Measurements from ENCODE around the gene DYNC1I2.
"Not testable (repeated sequence)": the region's sequence is repeated elsewhere in the genome, so short reads cannot be mapped to it uniquely, and the experiment has no call there.

DYNC1I2 gene

GRCh38 chr2:171747371-171747770, 60.1 kb downstream of the DYNC1I2 start:
- no peak for TF ChIP-seq FOXP2 (optimal IDR thresholded peaks at IDR 0.05; ENCODE audit: control extremely low read depth, extremely low read length, insufficient read depth)
- no peak for TF ChIP-seq EZH2 (IDR thresholded peaks at IDR 0.05)
- no peak for TF ChIP-seq POLR2AphosphoS5 (IDR thresholded peaks at IDR 0.05; ENCODE audit: borderline replicate concordance, low read depth, low read length)
- H3K4me3 ChIP-seq: no peak overlapping the region
- H3K36me3 ChIP-seq (ENCODE audit: insufficient read depth, low read length): peaks cover 68% of the 10 kb centered on the region
- no peaks in the 10 kb centered on the region for H3K9me3 ChIP-seq (ENCODE audit: low read depth, low read length)
- H3K9ac ChIP-seq (ENCODE audit: insufficient read length): no peak overlapping the region
- DNase-seq (ENCODE audit: low read depth, low spot score): no peak
- no peak overlapping the region for H3K27ac ChIP-seq

- H3K4me3 ChIP-seq: no peak overlapping the region
- H3K27ac ChIP-seq: no peak overlapping the region
- peaks cover 29% of the 10 kb centered on the region for H3K36me3 ChIP-seq (ENCODE audit: insufficient read depth, low read length)
- DNase-seq (ENCODE audit: low read depth, low spot score): no peak
- TF ChIP-seq FOXP2 (optimal IDR thresholded peaks at IDR 0.05; ENCODE audit: control extremely low read depth, extremely low read length, insufficient read depth): no peak
- TF ChIP-seq POLR2AphosphoS5 (IDR thresholded peaks at IDR 0.05; ENCODE audit: borderline replicate concordance, low read depth, low read length): no peak
- TF ChIP-seq EZH2 (IDR thresholded peaks at IDR 0.05): no peak
- no peak overlapping the region for H3K9ac ChIP-seq (ENCODE audit: insufficient read length)
- H3K9me3 ChIP-seq (ENCODE audit: low read depth, low read length): no peaks in the 10 kb centered on the region
Observed at GRCh38 chr2:171754254-171754939, 67.1 kb downstream of the DYNC1I2 start.

- DNase-seq (ENCODE audit: low read depth, low spot score); H3K9me3 ChIP-seq (ENCODE audit: low read depth, low read length); H3K27ac ChIP-seq; H3K4me3 ChIP-seq; H3K9ac ChIP-seq (ENCODE audit: insufficient read length): not testable (repeated sequence)
- peaks cover 21% of the 10 kb centered on the region; the same call in 1 of the 2 replicates for H3K36me3 ChIP-seq (ENCODE audit: insufficient read depth, low read length)
Observed at GRCh38 chr2:171758762-171759161, 71.5 kb downstream of the DYNC1I2 start.

GRCh38 chr2:171761176-171761575, 73.9 kb downstream of the DYNC1I2 start:
- not testable (repeated sequence) for DNase-seq (ENCODE audit: low read depth, low spot score); H3K9me3 ChIP-seq (ENCODE audit: low read depth, low read length); H3K9ac ChIP-seq (ENCODE audit: insufficient read length); H3K4me3 ChIP-seq; H3K27ac ChIP-seq
- peaks cover 18% of the 10 kb centered on the region; the same call in 1 of the 2 replicates for H3K36me3 ChIP-seq (ENCODE audit: insufficient read depth, low read length)

GRCh38 chr2:171762879-171763573, 75.8 kb downstream of the DYNC1I2 start:
- DNase-seq (ENCODE audit: low read depth, low spot score): no peak
- Histone ChIP-seq H3K9me3 (ENCODE audit: low read depth, low read length) (no peaks in the 10 kb centered on the region), H3K27ac (no peak overlapping the region), H3K36me3 (ENCODE audit: insufficient read depth, low read length) (peaks cover 18% of the 10 kb centered on the region), H3K4me3 (no peak overlapping the region), H3K9ac (ENCODE audit: insufficient read length) (no peak overlapping the region)
- TF ChIP-seq POLR2AphosphoS5 (IDR thresholded peaks at IDR 0.05; ENCODE audit: borderline replicate concordance, low read depth, low read length) (no peak), EZH2 (IDR thresholded peaks at IDR 0.05) (no peak), FOXP2 (optimal IDR thresholded peaks at IDR 0.05; ENCODE audit: control extremely low read depth, extremely low read length, insufficient read depth) (no peak)

- H3K4me3 ChIP-seq: no peak overlapping the region
- TF ChIP-seq POLR2AphosphoS5 (IDR thresholded peaks at IDR 0.05; ENCODE audit: borderline replicate concordance, low read depth, low read length) (no peak), FOXP2 (optimal IDR thresholded peaks at IDR 0.05; ENCODE audit: control extremely low read depth, extremely low read length, insufficient read depth) (no peak), EZH2 (IDR thresholded peaks at IDR 0.05) (no peak)
- no peak for DNase-seq (ENCODE audit: low read depth, low spot score)
- no peak overlapping the region for H3K27ac ChIP-seq
- H3K9me3 ChIP-seq (ENCODE audit: low read depth, low read length): no peaks in the 10 kb centered on the region
- no peak overlapping the region for H3K9ac ChIP-seq (ENCODE audit: insufficient read length)
- peaks cover 18% of the 10 kb centered on the region for H3K36me3 ChIP-seq (ENCODE audit: insufficient read depth, low read length)
Observed at GRCh38 chr2:171763602-171764001, 76.3 kb downstream of the DYNC1I2 start.

GRCh38 chr2:171771463-171771862, 84.2 kb downstream of the DYNC1I2 start:
- DNase-seq (ENCODE audit: low read depth, low spot score): no peak
- no peaks in the 10 kb centered on the region; the same call in 1 of the 2 replicates for H3K36me3 ChIP-seq (ENCODE audit: insufficient read depth, low read length)
- H3K4me3 ChIP-seq: no peak overlapping the region
- no peak overlapping the region for H3K9ac ChIP-seq (ENCODE audit: insufficient read length)
- H3K9me3 ChIP-seq (ENCODE audit: low read depth, low read length): no peaks in the 10 kb centered on the region
- TF ChIP-seq POLR2AphosphoS5 (IDR thresholded peaks at IDR 0.05; ENCODE audit: borderline replicate concordance, low read depth, low read length): no peak
- TF ChIP-seq FOXP2 (optimal IDR thresholded peaks at IDR 0.05; ENCODE audit: control extremely low read depth, extremely low read length, insufficient read depth): no peak
- TF ChIP-seq EZH2 (IDR thresholded peaks at IDR 0.05): no peak
- no peak overlapping the region for H3K27ac ChIP-seq

- Histone ChIP-seq H3K9me3 (ENCODE audit: low read depth, low read length) (no peaks in the 10 kb centered on the region), H3K4me3 (no peak overlapping the region), H3K9ac (ENCODE audit: insufficient read length) (no peak overlapping the region), H3K36me3 (ENCODE audit: insufficient read depth, low read length) (no peaks in the 10 kb centered on the region), H3K27ac (no peak overlapping the region)
- no peak for TF ChIP-seq FOXP2 (optimal IDR thresholded peaks at IDR 0.05; ENCODE audit: control extremely low read depth, extremely low read length, insufficient read depth)
- TF ChIP-seq POLR2AphosphoS5 (IDR thresholded peaks at IDR 0.05; ENCODE audit: borderline replicate concordance, low read depth, low read length): no peak
- TF ChIP-seq EZH2 (IDR thresholded peaks at IDR 0.05): no peak
- no peak for DNase-seq (ENCODE audit: low read depth, low spot score)
Observed at GRCh38 chr2:171772373-171772772, 85.1 kb downstream of the DYNC1I2 start.

GRCh38 chr2:171774581-171774980, 87.3 kb downstream of the DYNC1I2 start:
- H3K9ac ChIP-seq (ENCODE audit: insufficient read length); H3K36me3 ChIP-seq (ENCODE audit: insufficient read depth, low read length); H3K27ac ChIP-seq; H3K9me3 ChIP-seq (ENCODE audit: low read depth, low read length); DNase-seq (ENCODE audit: low read depth, low spot score); H3K4me3 ChIP-seq: not testable (repeated sequence)
